ENCODE results near the gene TBC1D10A. TPM values are rescaled to one million over a fixed set of nuclear protein-coding genes. Genes with fewer than 3 reads are reported as not detected.
A peak's percentile ranks its signal among the peaks of the same experiment; 100 is the strongest.

The TBC1D10A gene
- total RNA-seq, 1 experiment from 2014 or later: 11.1 TPM

DNA sequence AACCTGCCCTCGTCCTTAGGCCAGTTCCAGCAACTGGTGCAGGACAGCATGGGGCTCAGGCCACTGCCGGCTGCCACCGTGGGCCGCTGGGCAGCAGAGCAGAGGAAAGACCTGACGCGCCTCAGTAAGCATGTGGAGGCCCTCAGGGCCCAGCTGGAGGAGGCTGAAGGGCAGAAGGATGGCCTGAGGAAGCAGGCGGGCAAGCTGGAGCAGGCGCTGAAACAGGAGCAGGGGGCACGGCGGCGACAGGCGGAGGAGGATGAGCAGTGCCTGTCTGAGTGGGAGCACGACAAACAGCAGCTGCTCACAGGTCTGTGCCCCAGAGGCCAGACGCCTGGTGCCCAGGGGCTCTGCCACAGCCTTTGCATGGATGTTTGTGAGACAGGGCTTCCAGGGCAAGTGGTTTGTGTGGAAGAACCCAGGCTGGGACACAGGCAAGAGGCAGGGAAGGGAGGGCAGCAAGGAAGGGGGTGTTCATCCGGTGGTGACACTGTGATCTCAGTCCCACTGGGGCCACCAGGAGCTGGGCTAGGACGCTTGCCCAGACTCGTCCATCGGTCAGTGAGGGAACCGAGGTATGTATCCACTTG, 44.0 kb upstream of the TBC1D10A start:
- ChIA-PET CTCF (no interaction called here), POLR2A (no interaction called here)
- no peaks in the 10 kb centered on the region for H3K27me3 Mint-ChIP-seq (ENCODE audit: low read depth)
- no peaks in the 10 kb centered on the region for H3K9me3 Mint-ChIP-seq
- H3K36me3 Mint-ChIP-seq: no peaks in the 10 kb centered on the region
- TF ChIP-seq, protein P1, sequence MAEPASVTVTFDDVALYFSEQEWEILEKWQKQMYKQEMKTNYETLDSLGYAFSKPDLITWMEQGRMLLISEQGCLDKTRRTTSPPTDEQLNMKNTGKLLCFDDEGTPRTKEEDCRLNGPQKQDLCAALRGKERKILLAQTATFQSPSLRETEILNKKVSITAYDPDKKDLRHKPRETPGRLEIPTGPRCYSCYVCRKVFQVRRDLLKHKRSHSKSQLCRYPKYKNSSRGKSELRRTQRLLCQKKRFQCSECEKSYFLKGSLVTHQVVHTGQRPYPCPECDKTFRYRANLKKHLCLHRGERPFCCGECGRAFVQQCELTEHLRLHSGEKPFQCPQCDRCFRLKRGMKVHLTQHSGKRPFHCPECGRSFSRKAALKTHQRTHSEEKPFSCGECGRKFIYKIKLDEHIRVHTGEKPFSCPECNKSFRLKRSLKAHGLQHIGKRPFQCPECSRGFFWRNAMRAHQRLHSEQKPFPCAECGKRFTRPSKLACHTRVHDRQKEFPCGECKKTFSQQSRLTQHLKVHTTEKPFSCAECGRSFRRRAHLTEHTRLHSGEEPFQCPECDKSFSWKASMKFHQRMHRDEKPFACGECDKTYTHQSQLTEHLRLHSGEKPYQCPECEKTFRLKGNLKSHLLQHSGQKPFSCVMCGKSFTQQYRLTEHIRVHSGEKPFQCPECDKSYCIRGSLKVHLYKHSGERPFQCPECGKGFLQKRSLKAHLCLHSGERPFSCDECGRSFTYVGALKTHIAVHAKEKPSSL (CRISPR knock-in tag; conservative IDR thresholded peaks at IDR 0.05): no peak
- TF ChIP-seq HMGA2 (CRISPR knock-in tag; IDR thresholded peaks at IDR 0.05) (no peak), GRHL2 (CRISPR knock-in tag; IDR thresholded peaks at IDR 0.05; ENCODE audit: insufficient replicate concordance, severe bottlenecking) (no peak), GTF2I (CRISPR knock-in tag; conservative IDR thresholded peaks at IDR 0.05) (no peak), RORB (CRISPR knock-in tag; IDR thresholded peaks at IDR 0.05) (no peak), KAT7 (CRISPR knock-in tag; IDR thresholded peaks at IDR 0.05; ENCODE audit: borderline replicate concordance) (no peak)
- TF ChIP-seq, protein P2, sequence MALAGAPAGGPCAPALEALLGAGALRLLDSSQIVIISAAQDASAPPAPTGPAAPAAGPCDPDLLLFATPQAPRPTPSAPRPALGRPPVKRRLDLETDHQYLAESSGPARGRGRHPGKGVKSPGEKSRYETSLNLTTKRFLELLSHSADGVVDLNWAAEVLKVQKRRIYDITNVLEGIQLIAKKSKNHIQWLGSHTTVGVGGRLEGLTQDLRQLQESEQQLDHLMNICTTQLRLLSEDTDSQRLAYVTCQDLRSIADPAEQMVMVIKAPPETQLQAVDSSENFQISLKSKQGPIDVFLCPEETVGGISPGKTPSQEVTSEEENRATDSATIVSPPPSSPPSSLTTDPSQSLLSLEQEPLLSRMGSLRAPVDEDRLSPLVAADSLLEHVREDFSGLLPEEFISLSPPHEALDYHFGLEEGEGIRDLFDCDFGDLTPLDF (CRISPR knock-in tag; IDR thresholded peaks at IDR 0.05): no peak
- H3K4me3 Mint-ChIP-seq: no peak overlapping the region
- 0 out of 2 replicates have a peak overlapping the region, but pooled peaks have one; percentile 27 for H3K27ac Mint-ChIP-seq
- 0 out of 2 replicates have a peak, but pooled peaks cover 3% of the 10 kb centered on the region for H3K4me1 Mint-ChIP-seq
- DNase-seq (ENCODE audit: low spot score): no peak
- ATAC-seq: no peak

DNA sequence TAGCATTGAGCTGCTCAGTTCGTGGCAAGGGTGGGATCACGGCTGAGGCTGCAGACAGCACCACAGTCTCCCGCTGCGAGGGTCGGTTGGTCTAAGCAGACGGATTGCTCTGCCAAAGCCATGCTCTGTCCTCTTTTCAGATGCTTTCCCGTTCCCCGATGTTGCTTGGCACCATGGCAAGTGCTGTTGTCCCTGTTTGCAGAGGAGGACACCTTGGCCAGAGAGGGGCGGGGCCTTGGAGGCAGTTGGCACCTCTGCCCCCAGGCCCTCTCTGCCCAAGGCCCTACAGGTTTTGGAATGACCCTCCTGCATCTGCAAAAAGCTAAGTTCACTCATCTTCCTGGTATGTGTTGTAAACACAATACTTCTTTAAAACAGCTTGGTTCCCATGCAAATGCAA, 41.7 kb upstream of the TBC1D10A start:
- H3K27me3 Mint-ChIP-seq (ENCODE audit: low read depth): no peaks in the 10 kb centered on the region
- CTCF ChIA-PET: interaction anchor here (1.6 to 2.8 kb wide), 2 partner anchors 19 to 80 kb away, joined by 9 to 12 read pairs; partner anchors contain the start of gene RNF215
- POLR2A ChIA-PET: no interaction called here
- TF ChIP-seq, protein P3, sequence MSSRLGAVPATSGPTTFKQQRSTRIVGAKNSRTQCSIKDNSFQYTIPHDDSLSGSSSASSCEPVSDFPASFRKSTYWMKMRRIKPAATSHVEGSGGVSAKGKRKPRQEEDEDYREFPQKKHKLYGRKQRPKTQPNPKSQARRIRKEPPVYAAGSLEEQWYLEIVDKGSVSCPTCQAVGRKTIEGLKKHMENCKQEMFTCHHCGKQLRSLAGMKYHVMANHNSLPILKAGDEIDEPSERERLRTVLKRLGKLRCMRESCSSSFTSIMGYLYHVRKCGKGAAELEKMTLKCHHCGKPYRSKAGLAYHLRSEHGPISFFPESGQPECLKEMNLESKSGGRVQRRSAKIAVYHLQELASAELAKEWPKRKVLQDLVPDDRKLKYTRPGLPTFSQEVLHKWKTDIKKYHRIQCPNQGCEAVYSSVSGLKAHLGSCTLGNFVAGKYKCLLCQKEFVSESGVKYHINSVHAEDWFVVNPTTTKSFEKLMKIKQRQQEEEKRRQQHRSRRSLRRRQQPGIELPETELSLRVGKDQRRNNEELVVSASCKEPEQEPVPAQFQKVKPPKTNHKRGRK (CRISPR knock-in tag; IDR thresholded peaks at IDR 0.05; ENCODE audit: borderline replicate concordance): no peak
- TF ChIP-seq, protein P4, sequence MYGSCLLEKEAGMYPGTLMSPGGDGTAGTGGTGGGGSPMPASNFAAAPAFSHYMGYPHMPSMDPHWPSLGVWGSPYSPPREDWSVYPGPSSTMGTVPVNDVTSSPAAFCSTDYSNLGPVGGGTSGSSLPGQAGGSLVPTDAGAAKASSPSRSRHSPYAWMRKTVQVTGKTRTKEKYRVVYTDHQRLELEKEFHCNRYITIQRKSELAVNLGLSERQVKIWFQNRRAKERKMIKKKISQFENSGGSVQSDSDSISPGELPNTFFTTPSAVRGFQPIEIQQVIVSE (CRISPR knock-in tag; IDR thresholded peaks at IDR 0.05; ENCODE audit: borderline replicate concordance): no peak
- no peak for TF ChIP-seq SMAD3 (CRISPR knock-in tag; IDR thresholded peaks at IDR 0.05; ENCODE audit: borderline replicate concordance)
- TF ChIP-seq CREM (CRISPR knock-in tag; IDR thresholded peaks at IDR 0.05): no peak
- TF ChIP-seq, protein P2 (CRISPR knock-in tag; IDR thresholded peaks at IDR 0.05): no peak
- TF ChIP-seq ETV6 (CRISPR knock-in tag; IDR thresholded peaks at IDR 0.05): no peak
- TF ChIP-seq TP53 (CRISPR knock-in tag; IDR thresholded peaks at IDR 0.05): no peak
- TF ChIP-seq HMGA2 (CRISPR knock-in tag; IDR thresholded peaks at IDR 0.05): no peak
- TF ChIP-seq ZBTB21 (CRISPR knock-in tag; IDR thresholded peaks at IDR 0.05; ENCODE audit: borderline replicate concordance): no peak
- TF ChIP-seq, protein P1 (CRISPR knock-in tag; conservative IDR thresholded peaks at IDR 0.05): no peak
- TF ChIP-seq FOXJ3 (CRISPR knock-in tag; IDR thresholded peaks at IDR 0.05; ENCODE audit: borderline replicate concordance): no peak
- TF ChIP-seq NFYB (CRISPR knock-in tag; conservative IDR thresholded peaks at IDR 0.05; ENCODE audit: low read depth): no peak
- no peak for TF ChIP-seq EMX1 (CRISPR knock-in tag; IDR thresholded peaks at IDR 0.05)
- TF ChIP-seq, protein P5, sequence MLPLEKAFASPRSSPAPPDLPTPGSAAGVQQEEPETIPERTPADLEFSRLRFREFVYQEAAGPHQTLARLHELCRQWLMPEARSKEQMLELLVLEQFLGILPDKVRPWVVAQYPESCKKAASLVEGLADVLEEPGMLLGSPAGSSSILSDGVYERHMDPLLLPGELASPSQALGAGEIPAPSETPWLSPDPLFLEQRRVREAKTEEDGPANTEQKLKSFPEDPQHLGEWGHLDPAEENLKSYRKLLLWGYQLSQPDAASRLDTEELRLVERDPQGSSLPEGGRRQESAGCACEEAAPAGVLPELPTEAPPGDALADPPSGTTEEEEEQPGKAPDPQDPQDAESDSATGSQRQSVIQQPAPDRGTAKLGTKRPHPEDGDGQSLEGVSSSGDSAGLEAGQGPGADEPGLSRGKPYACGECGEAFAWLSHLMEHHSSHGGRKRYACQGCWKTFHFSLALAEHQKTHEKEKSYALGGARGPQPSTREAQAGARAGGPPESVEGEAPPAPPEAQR (CRISPR knock-in tag; IDR thresholded peaks at IDR 0.05): no peak

More for the DNA sequence above, 41.7 kb upstream of the TBC1D10A start:
- Mint-ChIP-seq H3K9me3 (no peaks in the 10 kb centered on the region), H3K4me1 (peaks cover 3% of the 10 kb centered on the region), H3K4me3 (no peak overlapping the region), H3K27ac (0 out of 2 replicates have a peak overlapping the region, but pooled peaks have one; percentile 22), H3K36me3 (no peaks in the 10 kb centered on the region)
- ATAC-seq (no peak), DNase-seq (ENCODE audit: low spot score) (no peak)
